GM21717 (cell line): ENCODE measurements around the gene STK10.
"Not testable (repeated sequence)": the region's sequence is repeated elsewhere in the genome, so short reads cannot be mapped to it uniquely, and the experiment has no call there.

Source experiments
- ATAC-seq: cut with Tn5 transposase; IDR thresholded peaks from one replicate; pipeline ENCODE4 v1.9.1; 2021; ENCODE audit warnings: mild to moderate bottlenecking, moderate library complexity; ENCODE audit not compliant: unreplicated experiment

The STK10 gene

DNA sequence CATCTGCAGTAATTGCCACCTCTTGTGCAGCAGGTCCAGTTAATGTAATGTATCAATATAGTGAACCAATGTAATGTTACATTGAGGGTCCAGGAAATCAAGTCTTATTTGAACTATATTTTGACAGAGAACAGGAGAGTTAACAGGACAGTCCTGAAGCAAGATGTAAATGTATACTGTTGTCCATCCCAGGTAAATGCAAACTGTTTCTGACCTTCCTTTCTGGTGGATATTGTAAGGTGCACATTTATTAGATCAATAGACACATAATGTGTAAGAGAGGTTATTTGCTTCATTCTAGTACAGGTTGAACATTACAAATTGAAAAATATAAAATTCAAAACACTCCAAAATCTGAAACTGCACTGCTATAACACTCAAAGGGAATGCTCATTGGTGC, 158.1 kb downstream of the STK10 start:
- ATAC-seq, result no peak

DNA sequence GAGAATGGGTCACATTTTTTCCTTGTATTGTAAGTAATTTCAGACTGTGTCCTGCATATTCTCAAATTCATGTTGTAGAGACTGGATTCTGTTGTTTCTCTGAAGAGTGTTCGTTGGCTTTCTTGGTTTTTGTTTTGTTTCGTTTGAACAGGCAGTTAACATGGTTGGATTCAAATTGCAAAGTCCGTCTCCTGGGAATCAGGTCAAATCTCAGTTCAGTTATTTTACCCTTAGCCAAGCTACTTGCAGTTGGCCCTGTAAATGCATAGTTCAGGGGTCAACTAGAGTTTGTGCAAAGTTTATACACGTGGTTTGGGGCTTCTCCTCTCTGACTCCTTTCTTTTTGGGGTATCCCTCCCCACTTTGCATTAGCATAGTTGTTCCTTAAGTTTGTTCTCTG, 159.9 kb downstream of the STK10 start:
- no peak for ATAC-seq

DNA sequence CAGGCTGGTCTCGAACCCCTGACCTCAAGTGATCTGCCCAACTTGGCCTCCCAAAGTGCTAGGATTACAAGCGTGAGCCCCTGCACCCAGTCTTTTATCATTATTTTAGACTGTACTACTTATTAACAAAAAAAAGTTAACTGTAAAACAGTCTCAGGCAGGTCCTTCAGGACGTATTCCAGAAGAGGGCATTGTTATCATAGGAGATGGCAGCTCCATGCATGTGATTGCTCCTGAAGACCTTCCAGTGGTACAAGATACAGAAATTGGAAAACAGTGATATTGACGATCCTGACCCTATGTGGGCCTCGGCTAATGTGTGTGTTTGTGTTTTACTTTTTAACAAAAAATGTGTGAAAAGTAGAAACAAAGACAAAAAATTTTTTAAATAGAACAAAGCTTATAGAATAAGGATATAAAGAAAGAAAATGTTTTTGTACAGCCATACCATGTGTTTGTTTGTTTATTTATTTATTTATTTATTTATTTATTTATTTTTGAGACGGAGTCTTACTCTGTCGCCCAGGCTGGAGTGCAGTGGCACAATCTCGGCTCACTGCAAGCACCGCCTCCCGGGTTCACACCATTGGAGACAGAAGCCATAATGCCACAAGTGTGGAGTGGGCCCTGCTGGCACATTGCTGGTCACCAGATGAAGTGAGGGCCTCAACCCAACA, 167.8 kb downstream of the STK10 start:
- ATAC-seq, result not testable (repeated sequence)

DNA sequence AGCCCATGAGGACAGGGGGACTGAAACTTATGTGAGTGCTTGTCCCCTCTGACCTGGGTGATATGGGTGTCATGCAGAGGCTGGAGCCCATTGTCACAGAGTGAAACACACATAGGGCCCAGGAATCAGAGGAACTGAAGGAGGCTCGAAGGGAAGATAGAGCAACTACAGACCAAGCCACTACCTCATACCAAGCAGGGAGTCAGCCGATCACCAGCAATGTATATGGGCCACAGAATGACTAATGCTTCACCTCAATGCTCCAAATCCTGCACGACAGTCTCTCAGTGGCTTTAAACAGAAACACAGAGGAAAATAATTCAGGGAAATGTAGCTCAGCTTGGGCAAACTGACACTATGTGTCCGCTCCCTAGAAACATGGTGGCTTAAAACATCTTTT, 172.7 kb downstream of the STK10 start:
- ATAC-seq, result no peak

DNA sequence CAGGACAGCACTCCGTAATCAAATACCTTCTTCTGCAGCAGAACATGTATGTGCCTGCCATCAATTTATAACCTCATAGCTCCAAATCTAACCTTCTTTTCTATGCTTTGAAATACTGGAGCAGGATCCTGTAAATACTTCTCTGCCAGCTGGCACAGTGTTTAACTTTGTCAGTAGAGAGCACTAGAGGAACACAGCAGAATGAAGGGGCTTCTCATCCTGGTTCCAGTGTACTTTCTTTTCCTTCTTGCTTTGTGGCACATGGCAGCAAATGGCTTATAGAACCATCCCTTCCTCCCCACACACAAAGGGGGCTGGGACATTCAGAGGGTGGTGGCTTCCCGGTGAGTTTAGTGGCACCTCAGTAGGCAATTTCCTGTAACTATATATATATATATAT, 177.7 kb downstream of the STK10 start:
- ATAC-seq, result no peak

DNA sequence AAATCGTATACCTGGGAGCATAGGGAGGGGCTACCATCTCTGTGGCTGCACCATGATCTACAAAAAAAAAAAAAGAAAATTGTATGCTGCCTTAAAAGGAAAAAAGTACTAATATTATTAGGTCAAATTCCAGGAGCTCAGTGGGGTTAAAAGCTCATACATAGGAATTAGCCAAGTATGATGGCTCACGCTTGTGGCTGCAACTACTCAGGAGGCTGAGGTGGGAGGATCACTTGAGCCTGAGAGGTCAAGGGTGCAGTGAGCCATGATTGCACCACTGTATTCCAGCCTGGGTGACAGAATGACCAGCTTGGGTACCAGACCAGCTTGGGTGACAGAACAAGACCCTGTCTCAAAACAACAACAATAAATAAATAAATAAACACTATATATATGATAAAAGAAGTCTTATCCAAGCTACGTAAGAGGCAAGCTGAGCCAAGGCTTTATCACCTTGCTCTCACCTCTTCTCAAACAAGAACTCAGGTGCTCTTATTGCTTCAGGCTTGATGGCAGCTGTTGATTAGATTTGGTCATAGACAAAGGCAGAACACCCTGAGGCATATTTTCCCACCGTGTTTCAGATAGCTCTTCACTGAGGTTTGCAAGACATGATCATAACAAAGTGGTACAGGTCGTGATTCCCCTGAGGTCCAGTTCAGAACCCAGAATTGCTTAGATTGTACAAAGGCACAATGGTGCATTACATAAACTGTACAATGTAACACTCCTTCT, 178.3 kb downstream of the STK10 start:
- no peak for ATAC-seq

DNA sequence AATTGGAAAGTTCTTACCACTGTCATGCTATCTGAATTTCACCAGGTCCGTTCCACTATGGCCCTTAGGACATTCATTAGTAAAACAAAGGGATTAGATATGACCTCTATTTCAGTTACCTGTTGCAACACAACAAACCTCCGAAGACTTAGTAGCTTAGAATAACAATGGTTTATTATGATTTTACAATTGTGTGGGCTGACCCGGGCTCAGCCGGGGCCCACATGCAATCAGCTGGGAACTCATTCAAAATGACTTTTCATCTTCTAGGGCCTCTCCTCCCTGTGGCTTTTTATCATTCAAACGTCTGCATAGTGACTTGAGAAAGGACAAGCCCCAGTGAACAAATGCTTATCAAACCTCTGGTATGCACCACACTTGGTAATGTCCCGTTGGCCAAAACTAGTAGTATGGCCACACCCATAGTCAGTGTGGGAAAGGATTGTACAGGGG, 179.3 kb downstream of the STK10 start:
- ATAC-seq, result no peak

DNA sequence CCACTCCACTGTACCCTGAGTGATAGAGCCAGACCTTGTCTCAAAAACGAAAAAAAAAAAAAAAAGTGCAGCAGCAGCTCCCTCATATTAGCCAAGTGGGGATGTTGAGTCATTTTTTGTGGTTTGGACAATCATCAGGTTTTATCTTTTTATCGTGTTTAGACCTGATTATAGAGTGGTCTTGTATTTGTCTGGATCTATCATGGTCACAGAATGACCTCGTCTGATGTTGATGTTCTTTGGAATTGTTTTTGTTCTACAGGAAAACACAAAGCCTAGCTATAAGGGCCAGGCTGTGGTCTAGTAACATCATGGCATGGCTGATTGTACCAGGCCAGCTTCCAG, 179.9 kb downstream of the STK10 start:
- no peak for ATAC-seq

DNA sequence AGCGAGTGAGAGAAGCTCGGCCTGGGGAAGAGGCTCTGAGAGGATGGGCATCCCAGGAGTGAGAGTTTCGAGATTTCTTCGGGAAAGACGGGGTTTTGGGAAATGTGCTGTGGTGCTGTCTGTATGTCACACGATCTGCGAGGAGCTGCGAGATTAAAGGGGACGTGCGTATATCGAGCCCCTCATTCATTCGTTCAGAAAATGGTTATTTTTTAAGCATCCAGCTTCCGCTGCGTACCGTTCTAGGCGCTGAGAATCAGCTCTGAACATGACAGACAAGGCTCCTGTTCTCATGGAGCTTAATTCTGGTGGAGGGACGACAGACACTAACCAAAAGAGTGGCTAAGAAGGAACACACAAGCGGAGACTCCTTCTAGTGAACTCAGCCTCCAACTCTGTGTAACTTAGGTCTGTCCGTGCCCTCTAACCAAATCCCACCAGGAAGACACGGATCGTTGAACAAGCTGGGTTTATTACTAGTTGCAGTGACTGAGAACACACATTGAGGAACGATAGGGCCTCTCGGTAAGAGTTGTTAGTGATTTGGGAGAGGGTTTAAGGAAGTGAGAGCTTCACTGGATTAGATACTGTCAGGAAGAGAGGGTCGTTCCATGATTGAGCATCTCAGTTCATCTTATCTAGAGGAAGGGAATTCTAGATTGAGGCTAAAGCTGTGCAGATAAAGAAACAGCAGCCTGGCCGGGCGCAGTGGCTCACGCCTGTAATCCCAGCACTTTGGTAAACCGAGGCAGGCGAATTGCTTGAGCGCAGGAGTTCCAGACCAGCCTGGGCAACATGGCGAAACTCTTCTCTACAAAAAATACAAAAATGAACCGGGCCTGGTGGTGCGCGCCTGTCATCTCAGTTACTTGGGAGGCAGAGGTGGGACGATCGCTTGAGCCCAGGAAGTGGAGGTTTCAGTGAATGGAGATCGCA, 180.6 kb downstream of the STK10 start:
- ATAC-seq, result no peak

DNA sequence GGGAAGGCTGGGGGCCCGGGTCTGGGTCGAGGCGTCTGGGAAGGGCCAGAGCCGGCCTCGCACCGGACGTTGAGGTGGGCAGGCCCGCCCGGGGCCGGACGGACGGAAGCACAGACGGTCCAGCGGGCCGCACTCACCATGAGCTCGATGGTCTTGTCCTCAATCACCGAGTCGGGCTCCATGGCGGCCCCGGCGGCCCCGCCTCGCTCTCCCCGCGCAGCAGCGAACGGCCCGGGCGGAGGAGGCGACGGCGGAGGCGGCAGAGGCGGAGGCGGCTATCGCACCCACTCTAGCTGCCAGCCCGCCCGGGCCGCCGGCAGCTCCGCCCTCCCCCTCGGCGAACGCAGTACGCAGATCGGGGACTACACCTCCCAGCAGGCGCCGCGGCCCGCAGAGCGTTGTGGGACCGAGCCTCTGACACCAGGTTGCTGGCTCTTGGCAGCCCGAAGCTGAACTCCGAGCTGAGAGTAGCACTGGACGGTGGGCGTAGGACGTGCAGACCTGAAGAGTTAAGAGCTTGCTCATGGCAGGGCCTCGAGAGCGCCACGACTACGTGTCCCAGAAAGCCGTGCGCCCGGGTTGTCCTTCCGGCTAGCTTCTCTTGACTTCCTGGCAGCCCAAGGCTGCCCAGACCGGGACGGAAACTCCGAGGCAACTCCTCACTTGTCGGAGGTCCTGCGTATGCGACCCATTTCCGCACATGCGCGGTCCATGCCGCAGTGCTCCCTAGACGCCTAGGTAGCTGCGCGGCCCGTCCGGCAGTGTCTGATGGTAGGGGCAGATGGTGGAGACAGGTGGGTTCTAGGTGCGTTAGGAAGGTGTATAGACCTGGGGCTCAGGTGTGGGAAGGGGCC, 181.5 kb downstream of the STK10 start, which contains the start of gene FBXW11:
Gene FBXW11, minus strand, starts transcription at position 318 of the 854 bp plus-strand sequence. Its CDS starts 136 bp downstream, at position 182.
- peak; percentile 80 for ATAC-seq

DNA sequence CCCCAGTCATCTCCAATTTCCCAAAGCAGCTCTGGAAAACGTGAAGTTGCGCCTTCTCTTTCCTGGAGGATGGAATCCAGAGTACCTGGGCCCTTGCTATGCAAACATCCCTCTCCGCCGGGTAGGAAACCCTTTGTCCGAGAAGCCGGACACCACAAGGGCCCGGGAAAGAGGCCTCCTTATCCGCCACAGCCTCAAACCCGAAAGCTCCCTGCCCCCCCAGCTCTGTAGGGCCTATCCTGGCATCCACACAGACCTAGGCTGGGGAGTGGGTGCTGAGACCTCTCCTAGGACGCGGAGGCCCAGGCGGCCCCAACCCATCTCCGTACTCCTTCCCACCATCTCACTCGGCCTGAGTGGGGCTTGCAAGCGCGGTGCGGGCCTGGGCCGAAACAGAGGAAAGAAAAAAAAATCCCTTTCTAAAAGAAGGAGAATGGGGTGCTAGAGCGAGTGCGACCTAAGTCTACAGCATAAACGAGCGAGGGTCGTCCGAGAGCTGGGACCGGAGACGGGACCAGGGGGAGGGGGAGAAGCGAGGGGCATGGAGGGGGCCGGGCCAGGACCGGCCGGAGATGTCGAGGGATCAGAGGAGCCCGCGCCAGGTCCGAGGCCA, 182.2 kb downstream of the STK10 start:
- peak; percentile 8 for ATAC-seq

DNA sequence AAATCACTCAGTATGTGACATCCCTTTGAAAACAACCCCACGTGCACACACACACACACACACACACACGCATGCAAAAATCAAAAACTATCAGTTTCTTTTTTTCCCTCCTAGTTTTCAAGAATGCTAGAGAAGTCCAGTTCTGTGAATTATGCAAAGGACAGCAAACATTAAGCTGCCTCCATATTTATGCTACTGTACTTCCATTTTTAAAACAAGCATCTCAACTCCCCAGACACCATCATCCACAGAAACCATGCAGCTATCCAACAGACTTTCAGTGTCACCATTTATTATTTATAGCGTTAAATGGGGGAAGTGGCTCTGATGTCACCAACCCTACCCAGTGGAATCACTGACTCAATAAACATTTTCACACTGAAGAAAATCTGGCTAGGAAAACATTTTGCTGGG, 183.2 kb downstream of the STK10 start:
- ATAC-seq, result no peak

DNA sequence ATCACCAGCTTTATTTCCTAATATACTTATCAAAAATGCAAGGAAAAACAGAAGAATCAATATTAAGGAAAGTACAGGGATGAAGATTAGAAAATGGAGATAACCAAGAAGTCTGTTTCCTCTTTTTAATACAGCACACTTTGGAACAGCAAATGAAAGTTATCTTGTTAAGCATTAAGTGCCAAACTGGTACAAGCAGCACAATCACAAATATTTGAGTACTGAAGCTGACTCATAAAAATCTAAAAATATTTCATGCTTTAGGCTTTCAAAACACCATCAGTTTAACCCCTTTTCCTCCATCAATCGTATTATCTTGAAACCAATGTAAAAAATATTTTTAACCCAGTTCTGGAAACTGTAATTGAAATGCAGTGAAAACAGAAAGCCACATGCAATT, 184.3 kb downstream of the STK10 start:
- no peak for ATAC-seq

DNA sequence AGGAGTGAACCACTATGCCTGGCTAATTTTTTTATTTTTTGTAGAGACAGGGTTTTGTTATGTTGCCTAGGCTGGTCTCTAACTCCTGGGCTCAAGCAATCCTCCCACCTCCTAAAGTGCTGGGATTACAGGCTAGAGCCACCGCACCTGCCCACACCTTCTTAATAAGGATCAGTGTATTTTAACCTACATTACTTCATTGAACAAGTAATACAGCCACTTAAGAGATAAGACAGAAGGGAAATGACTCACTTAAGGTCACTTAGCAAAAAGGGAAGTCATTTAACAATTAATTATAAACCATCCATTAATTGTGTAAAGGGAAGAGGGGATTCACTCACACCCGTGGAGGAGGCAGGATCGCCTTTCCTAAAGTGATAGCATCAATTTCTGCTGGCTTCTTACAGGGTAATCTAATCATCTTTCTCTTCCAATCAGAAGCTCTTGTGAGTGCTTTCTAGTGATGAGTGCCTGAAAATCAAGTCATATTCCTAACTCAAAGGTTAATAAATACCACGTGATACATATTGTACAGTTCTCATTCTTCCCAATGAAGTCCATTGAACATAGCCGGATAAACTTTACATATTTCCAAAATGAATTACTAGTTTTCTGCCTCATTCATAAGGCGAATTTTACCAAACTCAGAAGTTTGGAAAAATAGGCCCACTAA, 185.0 kb downstream of the STK10 start:
- ATAC-seq, result no peak

DNA sequence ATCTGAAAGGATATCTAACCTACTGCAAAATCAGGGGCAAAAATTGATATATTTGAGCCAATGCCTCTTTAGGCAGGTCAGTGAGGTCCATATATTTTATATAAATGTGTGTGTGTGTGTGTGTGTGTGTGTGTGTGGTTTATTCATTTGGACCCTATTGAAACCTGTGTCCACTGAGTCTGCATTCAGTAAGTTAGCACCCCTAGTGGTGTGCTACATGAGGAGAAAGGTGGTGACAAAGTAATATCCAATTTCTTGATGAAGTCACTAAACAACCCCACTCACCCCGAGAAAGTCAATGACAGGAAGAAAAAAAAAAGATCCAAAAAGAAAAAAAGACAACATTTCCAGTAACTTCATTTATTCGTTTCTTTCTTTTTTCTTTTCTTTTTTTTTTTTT, 185.7 kb downstream of the STK10 start:
- no peak for ATAC-seq

DNA sequence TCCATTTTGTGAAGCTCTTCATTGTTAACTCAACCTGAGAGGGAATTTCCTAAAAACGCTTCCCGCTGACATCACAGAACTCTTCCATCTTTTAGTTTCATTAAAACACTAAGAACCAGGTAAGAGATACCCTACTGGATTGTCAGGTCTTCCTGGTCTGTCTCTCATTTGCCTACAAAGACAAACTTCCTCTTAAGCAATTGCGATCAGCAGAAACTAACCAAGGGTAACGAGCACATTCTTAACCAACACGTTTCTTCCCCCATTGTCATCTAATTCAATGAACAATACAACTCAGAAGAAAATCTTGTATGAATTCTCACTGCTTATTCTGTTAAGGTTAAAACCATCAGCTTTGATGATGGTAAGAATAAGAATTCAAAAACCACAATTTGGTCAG, 188.1 kb downstream of the STK10 start:
- no peak for ATAC-seq

DNA sequence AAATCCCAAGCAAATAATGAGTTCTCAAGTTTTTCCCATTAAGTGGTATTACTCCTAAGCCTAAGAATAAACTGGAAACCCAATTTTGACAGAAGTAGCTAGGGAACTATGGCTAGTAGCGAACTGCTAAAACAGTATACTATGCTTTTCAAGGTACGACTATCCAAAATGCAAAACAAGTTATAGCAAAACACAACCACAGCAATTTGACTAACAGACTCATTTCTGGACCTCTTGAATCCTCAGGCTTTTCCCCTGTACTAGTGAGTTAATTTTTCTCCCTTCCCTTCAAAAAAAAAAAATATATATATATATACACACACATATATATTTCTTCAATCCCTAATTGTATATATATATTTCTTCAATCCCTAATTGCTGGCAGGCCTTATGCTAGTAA, 188.9 kb downstream of the STK10 start:
- ATAC-seq, result no peak

DNA sequence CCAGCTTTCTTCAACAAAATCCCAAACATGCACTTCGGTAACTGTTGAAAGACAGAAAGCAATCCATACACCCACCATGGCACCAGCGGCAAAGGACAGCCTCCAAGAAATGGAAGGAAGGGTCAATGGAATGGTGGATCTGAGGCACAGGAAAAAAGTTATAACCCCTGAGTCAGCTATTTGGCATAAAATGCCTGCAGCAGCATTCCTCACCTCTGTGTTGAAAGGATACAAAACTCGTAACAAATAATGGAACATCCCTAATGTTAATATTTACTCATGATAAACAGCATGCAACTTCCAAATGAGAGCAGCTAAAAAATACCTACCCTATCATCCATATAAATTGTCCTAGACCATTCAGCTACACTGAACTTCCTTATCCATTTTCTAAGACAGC, 191.0 kb downstream of the STK10 start:
- no peak for ATAC-seq

DNA sequence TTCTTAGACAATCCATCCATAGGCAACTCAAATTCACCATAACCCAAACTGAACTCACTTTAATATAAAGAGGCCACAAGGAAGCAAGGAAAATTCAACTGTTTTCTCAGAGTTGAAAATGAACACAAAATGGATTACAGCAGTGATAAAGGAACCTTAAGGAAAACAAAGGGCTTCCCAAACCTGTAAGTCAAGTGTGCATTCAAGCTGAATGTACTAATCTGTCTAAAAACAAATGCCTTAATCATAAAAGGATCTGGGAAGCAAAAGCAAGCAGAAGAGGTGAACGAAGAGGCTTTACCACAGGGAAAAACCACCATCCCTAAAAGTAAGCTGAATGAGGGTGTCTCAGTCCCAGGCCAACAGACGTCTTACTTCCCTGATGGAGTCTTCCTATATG, 195.2 kb downstream of the STK10 start:
- ATAC-seq, result no peak

DNA sequence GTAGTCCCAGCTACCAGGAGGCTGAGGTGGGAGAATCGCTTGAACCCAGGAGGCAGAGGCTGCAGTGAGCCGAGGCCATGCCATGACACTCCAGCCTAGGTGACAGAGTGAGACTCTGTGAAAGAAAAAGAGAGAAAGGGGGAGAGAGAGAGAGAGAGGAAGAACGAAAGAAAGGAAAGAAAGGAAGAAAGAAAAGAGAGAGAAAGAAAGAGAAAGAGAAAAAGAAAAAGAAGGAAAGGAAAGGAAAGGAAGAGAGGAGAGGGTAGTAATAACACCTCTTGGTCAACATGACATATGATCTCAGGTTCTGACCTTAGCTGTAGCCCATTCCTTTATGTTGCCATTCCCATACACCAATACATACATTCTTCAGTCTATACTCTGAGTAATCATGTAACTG, 195.7 kb downstream of the STK10 start:
- no peak for ATAC-seq
